WTC11 (cell line): ENCODE results near the gene APRT.

Source experiments
- ATF2 ChIP-seq: sonication (generic); formaldehyde crosslinking; IDR thresholded peaks from 2 replicates; pipeline ENCODE4 v1.8.1; 2022; ENCODE audit warnings: low read depth, missing genetic modification reagents, borderline replicate concordance
- CDX4 ChIP-seq: fragments of 250-450 bp; sonication (Bioruptor Pico); IDR thresholded peaks from 2 replicates; pipeline ENCODE4 v1.9.0; 2021; ENCODE audit warnings: moderate library complexity, mild to moderate bottlenecking, inconsistent platforms, borderline replicate concordance
- CREB1 ChIP-seq: sonication (generic); formaldehyde crosslinking; IDR thresholded peaks from 2 replicates; pipeline ENCODE4 v1.8.0; 2023; ENCODE audit warnings: mild to moderate bottlenecking, missing genetic modification reagents
- CTCF ChIP-seq: fragments of 200-600 bp; IDR thresholded peaks from 2 replicates; pipeline ENCODE4 v1.8.0; 2022; ENCODE audit warnings: antibody characterized with exemption
- ERG ChIP-seq: fragments of 250-450 bp; sonication (Bioruptor Pico); IDR thresholded peaks from 2 replicates; pipeline ENCODE4 v1.8.0; 2021; ENCODE audit warnings: mild to moderate bottlenecking
- FOXJ3 ChIP-seq: sonication (generic); formaldehyde crosslinking; IDR thresholded peaks from 2 replicates; pipeline ENCODE4 v1.9.0; 2021; ENCODE audit warnings: missing genetic modification reagents, mild to moderate bottlenecking, borderline replicate concordance
- FOXP1 ChIP-seq: sonication (generic); formaldehyde crosslinking; IDR thresholded peaks from 2 replicates; pipeline ENCODE4 v1.8.0; 2022; ENCODE audit warnings: missing genetic modification reagents, mild to moderate bottlenecking, moderate library complexity, borderline replicate concordance
- HMGXB4 ChIP-seq: sonication (generic); formaldehyde crosslinking; IDR thresholded peaks from 2 replicates; pipeline ENCODE4 v1.8.1; 2023; ENCODE audit warnings: mild to moderate bottlenecking, moderate library complexity, missing genetic modification reagents
- MAX ChIP-seq: sonication (generic); formaldehyde crosslinking; IDR thresholded peaks from 2 replicates; pipeline ENCODE4 v1.8.0; 2022; ENCODE audit warnings: mild to moderate bottlenecking, missing genetic modification reagents
- USF2 ChIP-seq: sonication (generic); formaldehyde crosslinking; IDR thresholded peaks from 2 replicates; pipeline ENCODE4 v1.8.1; 2023; ENCODE audit warnings: mild to moderate bottlenecking, missing genetic modification reagents, moderate library complexity

GRCh38 chr16:88771294-88771772 is 40.4 kb downstream of the APRT start:
- TF ChIP-seq CTCF: no peak
- no peak for TF ChIP-seq FOXP1 (CRISPR knock-in tag)
- no peak for TF ChIP-seq ATF2
- TF ChIP-seq ERG (CRISPR knock-in tag): no peak
- TF ChIP-seq USF2 (CRISPR knock-in tag): no peak
- no peak for TF ChIP-seq MAX
- no peak for TF ChIP-seq FOXJ3 (CRISPR knock-in tag)
- no peak for TF ChIP-seq CDX4
- no peak for TF ChIP-seq CREB1 (CRISPR knock-in tag)
- no peak for TF ChIP-seq HMGXB4 (CRISPR knock-in tag)
